HepG2 (cell line): ENCODE data around the gene CNNM4. TPM values are rescaled to one million over a fixed set of nuclear protein-coding genes. Genes with fewer than 3 reads are reported as not detected.
A peak's percentile ranks its signal among the peaks of the same experiment; 100 is the strongest.

Experiments used
- ARID2 ChIP-seq: sonication (generic); formaldehyde crosslinking; IDR thresholded peaks from 2 replicates; pipeline ENCODE4 v1.8.1; 2022; ENCODE audit warnings: mild to moderate bottlenecking, missing genetic modification reagents, borderline replicate concordance
- ARNT ChIP-seq: fragments of 450-650 bp; IDR thresholded peaks from 2 replicates; pipeline ENCODE4 v1.6.1; 2017
- CBX2 ChIP-seq, 2 experiments: fragments of 200-600 bp in 1 of 2; sonication (generic); formaldehyde crosslinking in 1 of 2; IDR thresholded peaks; 2 replicates each; pipeline versions ENCODE4 v1.7.0 to v1.8.1; 2018 to 2022; ENCODE audit warnings: low read depth in 2 of 2, low read length in 1 of 2, mild to moderate bottlenecking in 1 of 2, missing genetic modification reagents in 1 of 2
- CSRNP1 ChIP-seq: sonication (generic); formaldehyde crosslinking; IDR thresholded peaks from 2 replicates; pipeline ENCODE4 v1.8.1; 2023; ENCODE audit warnings: mild to moderate bottlenecking, missing genetic modification reagents
- HOXA3 ChIP-seq: sonication (generic); formaldehyde crosslinking; IDR thresholded peaks from 2 replicates; pipeline ENCODE4 v1.5.0; 2020; ENCODE audit warnings: missing genetic modification reagents
- KDM5A ChIP-seq: fragments of 200-600 bp; sonication (generic); IDR thresholded peaks from 2 replicates; pipeline ENCODE4 v1.7.0; 2018; ENCODE audit warnings: antibody characterized with exemption, mild to moderate bottlenecking, low read length, borderline replicate concordance
- NFE2L2 ChIP-seq: fragments of 150-350 bp; IDR thresholded peaks from 2 replicates; pipeline ENCODE4 v1.6.1; 2014; ENCODE audit warnings: low read length
- NR1H2 ChIP-seq: sonication (generic); formaldehyde crosslinking; IDR thresholded peaks from 2 replicates; pipeline ENCODE4 v1.8.1; 2022; ENCODE audit warnings: low read depth, missing genetic modification reagents, borderline replicate concordance
- NR2F6 ChIP-seq, 2 experiments: IDR thresholded peaks; 2 replicates each; pipeline ENCODE4 v1.6.1; 2016; ENCODE audit warnings: antibody characterized with exemption in 1 of 2, mild to moderate bottlenecking in 1 of 2
- RFXAP ChIP-seq: sonication (generic); formaldehyde crosslinking; IDR thresholded peaks from 2 replicates; pipeline ENCODE4 v1.4.0; 2020; ENCODE audit warnings: missing genetic modification reagents, borderline replicate concordance
- SMAD9 ChIP-seq: sonication (generic); formaldehyde crosslinking; IDR thresholded peaks from 2 replicates; pipeline ENCODE4 v1.5.1; 2020; ENCODE audit warnings: mild to moderate bottlenecking, missing genetic modification reagents
- SP4 ChIP-seq: sonication (generic); formaldehyde crosslinking; IDR thresholded peaks from 2 replicates; pipeline ENCODE4 v1.8.1; 2023; ENCODE audit warnings: mild to moderate bottlenecking, missing genetic modification reagents
- SRSF1 ChIP-seq: fragments of 200-400 bp; formaldehyde crosslinking; optimal IDR thresholded peaks from 2 replicates; pipeline ENCODE3; 2017; ENCODE audit warnings: mild to moderate bottlenecking, low read depth, low read length, moderate library complexity
- TAF1 ChIP-seq: sonication (generic); formaldehyde crosslinking; IDR thresholded peaks from 2 replicates; pipeline ENCODE4 v1.4.0; 2020; ENCODE audit warnings: missing genetic modification reagents
- ZNF512 ChIP-seq: sonication (generic); formaldehyde crosslinking; IDR thresholded peaks from 2 replicates; pipeline ENCODE4 v1.4.0; 2020; ENCODE audit warnings: mild to moderate bottlenecking, missing genetic modification reagents
- ZNF530 ChIP-seq: sonication (generic); formaldehyde crosslinking; IDR thresholded peaks from 2 replicates; pipeline ENCODE4 v1.5.0; 2020; ENCODE audit warnings: low read depth, mild to moderate bottlenecking, missing genetic modification reagents
- ZNF572 ChIP-seq: sonication (generic); formaldehyde crosslinking; IDR thresholded peaks from 2 replicates; pipeline ENCODE4 v1.5.1; 2020; ENCODE audit warnings: mild to moderate bottlenecking, missing genetic modification reagents
- ZNF614 ChIP-seq: IDR thresholded peaks from 2 replicates; pipeline ENCODE4 v1.6.1; 2018; ENCODE audit warnings: missing biosample characterization, missing genetic modification reagents, inconsistent platforms, borderline replicate concordance
- ZNF777 ChIP-seq: sonication (generic); formaldehyde crosslinking; IDR thresholded peaks from 2 replicates; pipeline ENCODE4 v1.4.0; 2020; ENCODE audit warnings: missing genetic modification reagents
- ZNF782 ChIP-seq: sonication (generic); formaldehyde crosslinking; IDR thresholded peaks from 2 replicates; pipeline ENCODE4 v1.4.0; 2020; ENCODE audit warnings: missing genetic modification reagents, mild to moderate bottlenecking, borderline replicate concordance
- ZNF816 ChIP-seq: sonication (generic); formaldehyde crosslinking; IDR thresholded peaks from 2 replicates; pipeline ENCODE4 v1.8.0; 2022; ENCODE audit warnings: missing genetic modification reagents, mild to moderate bottlenecking, borderline replicate concordance
- polyA plus RNA-seq, 8 experiments: library from polyadenylated mRNA; depleted of rRNA in 3 of 8; stranded (reverse) in 7 of 8; unstranded in 1 of 8; fragments of >200 nt; fragmentation: Illumina TruSeq in 4 of 8; extraction: Trizol in 4 of 8; gene quantifications; 2 replicates each; pipeline versions ENCODE4 v1.2.1 to v1.2.3, GENCODE V29; 2011 to 2016; ENCODE audit warnings: low read depth in 4 of 8, missing spikeins in 1 of 8, mixed read lengths in 1 of 8; ENCODE audit not compliant: insufficient read depth in 1 of 8
- total RNA-seq, 5 experiments: library from RNA; depleted of rRNA; stranded (reverse); fragments of >200 nt; fragmentation: Illumina TruSeq; extraction: Trizol; gene quantifications; 2 replicates each; pipeline ENCODE4 v1.2.3, GENCODE V29; 2016; ENCODE audit warnings: low read depth in 1 of 5
- TF ChIP-seq, protein P1 (sequence below): sonication (generic); formaldehyde crosslinking; IDR thresholded peaks from 2 replicates; pipeline ENCODE4 v1.4.0; 2020; ENCODE audit warnings: missing genetic modification reagents, borderline replicate concordance
- TF ChIP-seq, protein P2 (sequence below): IDR thresholded peaks from 2 replicates; pipeline ENCODE4 v1.6.1; 2016; ENCODE audit warnings: missing genetic modification reagents, missing compliant biosample characterization

The CNNM4 gene
- total and polyA plus RNA-seq, 2 of the 13 experiments (the other 11 are each of a cell fraction or from before 2014, with no cell fraction given), result 5.9 to 8.4 TPM

- TF ChIP-seq ZNF512 (peak; percentile 79; the same call in 1 of the 2 replicates), ARID2 (peak; percentile 72; the same call in 1 of the 2 replicates), NR2F6 (IDR thresholded peaks at IDR 0.05) (no peak), NR2F6 (CRISPR knock-in tag; IDR thresholded peaks at IDR 0.05) (no peak), ZNF614 (peak; percentile 26; the same call in 1 of the 2 replicates), NFE2L2 (no peak), ZNF572 (CRISPR knock-in tag) (peak; percentile 96), ARNT (no peak), ZNF782 (peak; percentile 86; the same call in 1 of the 2 replicates), HOXA3 (CRISPR knock-in tag) (peak; percentile 81), SMAD9 (CRISPR knock-in tag) (0 out of 2 replicates have a peak, but pooled peaks have one; percentile 65), ZNF777 (CRISPR knock-in tag) (peak; percentile 92), SRSF1 (peak; percentile 15), ZNF530 (CRISPR knock-in tag) (no peak), SP4 (CRISPR knock-in tag) (no peak), TAF1 (CRISPR knock-in tag) (peak; percentile 30; the same call in 1 of the 2 replicates), NR1H2 (CRISPR knock-in tag) (no peak), CBX2 (IDR thresholded peaks at IDR 0.05; ENCODE audit: low read depth, low read length) (no peak), CBX2 (CRISPR knock-in tag; IDR thresholded peaks at IDR 0.05; ENCODE audit: low read depth) (no peak), RFXAP (CRISPR knock-in tag) (0 out of 2 replicates have a peak, but pooled peaks have one; percentile 63), ZNF816 (CRISPR knock-in tag) (no peak), KDM5A (peak; percentile 50; the same call in 1 of the 2 replicates), CSRNP1 (CRISPR knock-in tag) (no peak)
- TF ChIP-seq, protein P1, sequence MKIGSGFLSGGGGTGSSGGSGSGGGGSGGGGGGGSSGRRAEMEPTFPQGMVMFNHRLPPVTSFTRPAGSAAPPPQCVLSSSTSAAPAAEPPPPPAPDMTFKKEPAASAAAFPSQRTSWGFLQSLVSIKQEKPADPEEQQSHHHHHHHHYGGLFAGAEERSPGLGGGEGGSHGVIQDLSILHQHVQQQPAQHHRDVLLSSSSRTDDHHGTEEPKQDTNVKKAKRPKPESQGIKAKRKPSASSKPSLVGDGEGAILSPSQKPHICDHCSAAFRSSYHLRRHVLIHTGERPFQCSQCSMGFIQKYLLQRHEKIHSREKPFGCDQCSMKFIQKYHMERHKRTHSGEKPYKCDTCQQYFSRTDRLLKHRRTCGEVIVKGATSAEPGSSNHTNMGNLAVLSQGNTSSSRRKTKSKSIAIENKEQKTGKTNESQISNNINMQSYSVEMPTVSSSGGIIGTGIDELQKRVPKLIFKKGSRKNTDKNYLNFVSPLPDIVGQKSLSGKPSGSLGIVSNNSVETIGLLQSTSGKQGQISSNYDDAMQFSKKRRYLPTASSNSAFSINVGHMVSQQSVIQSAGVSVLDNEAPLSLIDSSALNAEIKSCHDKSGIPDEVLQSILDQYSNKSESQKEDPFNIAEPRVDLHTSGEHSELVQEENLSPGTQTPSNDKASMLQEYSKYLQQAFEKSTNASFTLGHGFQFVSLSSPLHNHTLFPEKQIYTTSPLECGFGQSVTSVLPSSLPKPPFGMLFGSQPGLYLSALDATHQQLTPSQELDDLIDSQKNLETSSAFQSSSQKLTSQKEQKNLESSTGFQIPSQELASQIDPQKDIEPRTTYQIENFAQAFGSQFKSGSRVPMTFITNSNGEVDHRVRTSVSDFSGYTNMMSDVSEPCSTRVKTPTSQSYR (CRISPR knock-in tag), result 0 out of 2 replicates have a peak, but pooled peaks have one; percentile 8
- TF ChIP-seq, protein P2, sequence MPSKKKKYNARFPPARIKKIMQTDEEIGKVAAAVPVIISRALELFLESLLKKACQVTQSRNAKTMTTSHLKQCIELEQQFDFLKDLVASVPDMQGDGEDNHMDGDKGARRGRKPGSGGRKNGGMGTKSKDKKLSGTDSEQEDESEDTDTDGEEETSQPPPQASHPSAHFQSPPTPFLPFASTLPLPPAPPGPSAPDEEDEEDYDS (CRISPR knock-in tag), result 0 out of 2 replicates have a peak, but pooled peaks have one; percentile 26
Observed at GRCh38 chr2:96760986-96761832, 507 bp downstream of the CNNM4 start (continued).
